NCI-H446 treated with DMSO at 0.1 percent for 48 hours (cell line): ENCODE data around the gene C9orf43.

Experiments used
- DNase-seq: peaks from one replicate; lab custom pipeline; 2025; lab: John Stamatoyannopoulos, UW

C9orf43 gene

GRCh38 chr9:113465599-113466140 is 55.1 kb downstream of the C9orf43 start:
- DNase-seq = no peak

GRCh38 chr9:113467183-113467582 is 56.6 kb downstream of the C9orf43 start:
- no peak for DNase-seq

GRCh38 chr9:113468716-113469448 is 58.3 kb downstream of the C9orf43 start:
- no peak for DNase-seq

GRCh38 chr9:113471143-113471542 is 60.6 kb downstream of the C9orf43 start:
- no peak for DNase-seq

GRCh38 chr9:113471566-113471965 is 61.0 kb downstream of the C9orf43 start:
- no peak for DNase-seq

GRCh38 chr9:113472199-113472598 is 61.7 kb downstream of the C9orf43 start:
- no peak for DNase-seq

- no peak for DNase-seq
Measured at GRCh38 chr9:113474360-113475028, 63.9 kb downstream of the C9orf43 start.

GRCh38 chr9:113475031-113475430 is 64.5 kb downstream of the C9orf43 start:
- no peak for DNase-seq

GRCh38 chr9:113475992-113476391 is 65.4 kb downstream of the C9orf43 start:
- no peak for DNase-seq

- no peak for DNase-seq
Measured at GRCh38 chr9:113476511-113476916, 66.0 kb downstream of the C9orf43 start.

- DNase-seq = no peak
Measured at GRCh38 chr9:113477058-113477457, 66.5 kb downstream of the C9orf43 start.

- no peak for DNase-seq
Measured at GRCh38 chr9:113477661-113478060, 67.1 kb downstream of the C9orf43 start.

- DNase-seq = no peak
Measured at GRCh38 chr9:113479174-113479621, 68.7 kb downstream of the C9orf43 start.
